MV-4-11 (cell line): ENCODE results near the gene SEC61A1.

Experiments used
- DNase-seq: peaks from one replicate; lab custom pipeline; 2025; lab: John Stamatoyannopoulos, UW

The SEC61A1 gene

DNA sequence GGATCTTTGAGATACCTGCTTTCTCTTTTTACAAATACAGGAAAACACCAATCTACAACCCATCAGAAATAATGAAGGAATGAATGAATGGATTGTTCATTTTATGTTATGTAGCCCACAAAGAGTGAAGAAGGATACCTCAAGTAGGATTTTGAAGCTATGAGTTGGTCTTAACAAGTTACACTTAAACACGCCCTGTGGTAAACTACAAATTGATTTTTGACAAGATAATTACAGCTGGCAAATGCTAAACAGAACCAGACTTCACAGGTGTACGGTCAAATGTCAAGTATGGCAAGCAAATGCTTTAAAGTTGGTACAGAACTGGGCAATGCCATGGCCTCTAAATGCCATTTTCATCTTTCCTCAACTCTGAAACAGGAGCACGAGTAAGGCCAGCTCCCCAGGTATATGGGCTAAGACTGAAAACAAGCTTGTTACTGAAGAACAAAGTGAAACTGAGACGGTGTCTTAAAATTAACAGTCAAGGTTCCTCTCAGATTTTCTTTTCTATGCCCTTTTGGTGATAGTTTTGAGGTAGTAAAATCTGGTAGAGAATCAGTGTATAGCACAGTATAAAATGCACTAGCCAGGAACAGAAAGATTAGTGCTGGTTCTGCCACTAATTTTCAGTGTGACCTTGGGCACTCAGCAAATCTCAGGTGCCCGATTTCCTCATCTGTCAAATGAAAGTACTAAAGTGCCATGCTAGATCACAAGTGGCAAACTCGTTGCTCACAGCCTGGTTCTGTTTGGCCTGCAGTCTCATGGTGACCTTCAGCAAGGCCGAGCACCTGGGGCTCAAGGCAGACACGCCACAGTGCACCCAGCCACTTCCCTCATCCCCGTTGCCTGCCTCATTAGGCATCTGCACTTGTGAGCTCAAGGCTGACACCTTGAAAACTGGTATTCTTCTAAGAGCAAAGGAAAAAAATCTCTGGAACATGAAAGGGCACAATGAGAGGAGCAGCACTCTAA lies 61.9 kb downstream of the SEC61A1 start:
- DNase-seq = no peak
